Esophagus squamous epithelium (tissue), 4 donors: ENCODE results near the gene KCNH8.

Source experiments
- POLR2A ChIP-seq, 4 donors: fragments of 450-650 bp; IDR thresholded peaks; one replicate each; pipeline ENCODE4 v1.6.1; 2017; ENCODE audit warnings: antibody characterized with exemption in 4 of 4, mild to moderate bottlenecking in 4 of 4, moderate library complexity in 3 of 4
- TF ChIP-seq, protein P1 (sequence below), 6 experiments: fragments of 450-650 bp in 4 of 6; fragments of 200-600 bp in 2 of 6; sonication (generic) in 2 of 6; IDR thresholded peaks; one replicate each; pipeline ENCODE4 v1.5.1; 2016 to 2019; ENCODE audit warnings: antibody characterized with exemption in 6 of 6, mild to moderate bottlenecking in 4 of 6, moderate library complexity in 4 of 6

DNA sequence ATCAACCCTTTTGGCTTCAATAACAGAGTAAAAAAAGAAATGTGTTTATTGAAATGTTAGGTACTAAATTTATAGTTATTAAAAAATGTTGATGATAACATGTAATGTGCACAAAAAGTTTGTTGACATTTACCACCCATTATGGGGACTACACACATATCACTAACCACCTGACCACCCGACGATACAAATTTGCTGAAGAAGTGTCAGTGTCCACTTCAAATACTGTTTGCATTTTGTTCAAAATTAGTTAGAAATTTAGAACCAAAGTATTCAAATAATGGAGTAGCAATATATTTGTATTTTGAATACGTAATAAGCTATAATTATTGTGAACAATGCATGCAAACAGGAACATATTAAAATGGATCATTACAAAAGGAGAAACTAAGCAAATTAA is 54.4 kb downstream of the KCNH8 start:
- TF ChIP-seq, protein P1, sequence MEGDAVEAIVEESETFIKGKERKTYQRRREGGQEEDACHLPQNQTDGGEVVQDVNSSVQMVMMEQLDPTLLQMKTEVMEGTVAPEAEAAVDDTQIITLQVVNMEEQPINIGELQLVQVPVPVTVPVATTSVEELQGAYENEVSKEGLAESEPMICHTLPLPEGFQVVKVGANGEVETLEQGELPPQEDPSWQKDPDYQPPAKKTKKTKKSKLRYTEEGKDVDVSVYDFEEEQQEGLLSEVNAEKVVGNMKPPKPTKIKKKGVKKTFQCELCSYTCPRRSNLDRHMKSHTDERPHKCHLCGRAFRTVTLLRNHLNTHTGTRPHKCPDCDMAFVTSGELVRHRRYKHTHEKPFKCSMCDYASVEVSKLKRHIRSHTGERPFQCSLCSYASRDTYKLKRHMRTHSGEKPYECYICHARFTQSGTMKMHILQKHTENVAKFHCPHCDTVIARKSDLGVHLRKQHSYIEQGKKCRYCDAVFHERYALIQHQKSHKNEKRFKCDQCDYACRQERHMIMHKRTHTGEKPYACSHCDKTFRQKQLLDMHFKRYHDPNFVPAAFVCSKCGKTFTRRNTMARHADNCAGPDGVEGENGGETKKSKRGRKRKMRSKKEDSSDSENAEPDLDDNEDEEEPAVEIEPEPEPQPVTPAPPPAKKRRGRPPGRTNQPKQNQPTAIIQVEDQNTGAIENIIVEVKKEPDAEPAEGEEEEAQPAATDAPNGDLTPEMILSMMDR (IDR thresholded peaks at IDR 0.05), result no peak
- TF ChIP-seq POLR2A (IDR thresholded peaks at IDR 0.05), result no peak
